ENCODE data around the gene DPYSL5. TPM values are rescaled to one million over a fixed set of nuclear protein-coding genes. Genes with fewer than 3 reads are reported as not detected.

DPYSL5 gene
- total RNA-seq, 2 experiments from 2014 or later = not detected

DNA sequence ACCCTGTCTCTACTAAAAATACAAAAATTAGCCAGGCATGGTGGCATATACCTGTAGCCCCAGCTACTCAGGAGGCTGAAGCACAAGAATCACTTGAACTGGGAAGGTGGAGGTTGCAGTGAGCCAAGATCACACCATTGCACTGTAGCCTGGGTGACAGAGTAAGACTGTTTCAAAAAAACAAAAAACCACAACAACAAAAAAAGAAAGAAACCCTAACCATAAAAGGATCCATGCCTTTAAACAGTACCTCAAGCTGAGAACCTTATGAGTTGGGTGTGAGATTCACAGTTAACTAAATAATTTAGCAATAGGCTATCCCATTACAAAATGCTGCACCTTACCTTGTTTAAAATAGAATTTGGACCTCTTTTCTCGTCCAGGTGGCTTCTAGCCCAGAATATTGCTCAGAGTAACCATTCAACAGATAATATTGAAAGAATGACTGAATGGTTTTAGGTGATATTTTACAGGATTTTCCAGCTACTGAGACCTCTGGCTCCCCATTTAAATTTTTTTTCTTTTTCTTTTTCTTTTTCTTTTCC, 6.4 kb downstream of the DPYSL5 start:
- POLR2A ChIA-PET = no interaction called here
- peaks cover 14 to 34% of the 10 kb centered on the region in 2 experiments for H3K27me3 ChIP-seq (ENCODE audit: control insufficient read depth in 1 of 2, insufficient read depth in 2 of 2, low read length in 2 of 2)
- no peaks in the 10 kb centered on the region for H3K36me3 Mint-ChIP-seq (ENCODE audit: low read depth)

GRCh38 chr2:26855466-26855865, 7.5 kb downstream of the DPYSL5 start:
- peaks cover 62% of the 10 kb centered on the region for H3K27me3 Mint-ChIP-seq
- ATAC-seq (ENCODE audit: poor library complexity) (no peak), DNase-seq (no peak)
- peaks cover 10 to 31% of the 10 kb centered on the region in 2 experiments for H3K27me3 ChIP-seq (ENCODE audit: control insufficient read depth in 1 of 2, insufficient read depth in 2 of 2, low read length in 2 of 2)
- H3K4me3 ChIP-seq (ENCODE audit: low read length) = no peak overlapping the region
- intact Hi-C loops (cut with DNase I, micrococcal nuclease) = no loop called here
- no peaks in the 10 kb centered on the region for H3K4me1 ChIP-seq (ENCODE audit: insufficient read depth, low read length)
- no peak for TF ChIP-seq CTCF (IDR thresholded peaks at IDR 0.05)
- no peak overlapping the region for H3K4me3 Mint-ChIP-seq
- H3K27ac ChIP-seq (ENCODE audit: low read depth in 1 of 2, low read length in 2 of 2) = no peak overlapping the region
- ChIA-PET POLR2A (no interaction called here), CTCF (no interaction called here)
- no peak overlapping the region for H3K27ac Mint-ChIP-seq
- no peaks in the 10 kb centered on the region for H3K36me3 Mint-ChIP-seq (ENCODE audit: low read depth)
- H3K4me1 Mint-ChIP-seq (ENCODE audit: low read depth) = peaks cover 3% of the 10 kb centered on the region
- H3K36me3 ChIP-seq (ENCODE audit: insufficient read depth, low read length) = no peaks in the 10 kb centered on the region
- H3K9me3 Mint-ChIP-seq = no peaks in the 10 kb centered on the region
- H3K9me3 ChIP-seq (ENCODE audit: control insufficient read depth in 1 of 2, insufficient read depth in 1 of 2, low read length in 2 of 2) = no peaks in the 10 kb centered on the region

More for the DNA sequence above, 6.4 kb downstream of the DPYSL5 start:
- H3K9me3 ChIP-seq (ENCODE audit: control insufficient read depth in 1 of 2, insufficient read depth in 1 of 2, low read length in 2 of 2) = peaks cover 0 to 4% of the 10 kb centered on the region in 2 experiments
- peak; percentile 39 for ATAC-seq (ENCODE audit: poor library complexity)
- no peaks in the 10 kb centered on the region for H3K9me3 Mint-ChIP-seq
- no peak overlapping the region for H3K4me3 Mint-ChIP-seq
- H3K4me3 ChIP-seq (ENCODE audit: low read length) = no peak overlapping the region
- no peaks in the 10 kb centered on the region for H3K36me3 ChIP-seq (ENCODE audit: insufficient read depth, low read length)
- CTCF ChIA-PET = no interaction called here
- no peak for TF ChIP-seq CTCF (IDR thresholded peaks at IDR 0.05)
- peaks cover 56% of the 10 kb centered on the region for H3K27me3 Mint-ChIP-seq
- H3K27ac Mint-ChIP-seq = no peak overlapping the region
- H3K4me1 ChIP-seq (ENCODE audit: insufficient read depth, low read length) = peaks cover 8% of the 10 kb centered on the region
- no peak for DNase-seq
- peaks cover 9% of the 10 kb centered on the region for H3K4me1 Mint-ChIP-seq (ENCODE audit: low read depth)
- intact Hi-C loops (cut with DNase I, micrococcal nuclease) = no loop called here
- H3K27ac ChIP-seq (ENCODE audit: low read depth in 1 of 2, low read length in 2 of 2) = no peak overlapping the region

DNA sequence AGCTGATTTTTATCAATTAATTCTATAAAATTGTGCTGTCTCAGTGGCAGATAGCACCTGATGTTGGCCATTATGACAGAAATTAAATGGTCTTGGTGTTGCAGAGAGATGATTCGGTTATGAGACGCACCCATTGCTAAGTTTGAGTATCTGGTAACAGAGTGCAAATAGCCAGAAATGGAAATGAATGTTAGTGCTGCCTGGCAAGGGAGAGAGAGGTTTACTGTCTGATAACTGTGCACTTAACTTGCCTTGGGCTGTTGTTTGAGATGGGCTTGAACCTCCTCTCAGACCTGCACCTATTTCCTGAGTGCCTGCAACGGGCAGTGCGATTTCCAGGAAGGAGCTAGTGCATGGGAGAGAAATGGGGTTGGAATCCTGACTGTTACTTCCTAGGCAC, 11.7 kb downstream of the DPYSL5 start:
- Mint-ChIP-seq H3K27ac (no peak overlapping the region), H3K27me3 (peaks cover 60% of the 10 kb centered on the region), H3K36me3 (ENCODE audit: low read depth) (no peaks in the 10 kb centered on the region), H3K4me3 (no peak overlapping the region), H3K4me1 (ENCODE audit: low read depth) (no peaks in the 10 kb centered on the region), H3K9me3 (no peaks in the 10 kb centered on the region)
- CTCF ChIA-PET = interaction anchor here (2.3 kb wide), 1 partner anchor 14 kb away, joined by 10 read pairs; no protein-coding TSS in a partner anchor
- intact Hi-C loops (cut with DNase I, micrococcal nuclease) = no loop called here
- H3K27ac ChIP-seq (ENCODE audit: low read depth in 1 of 2, low read length in 2 of 2) = no peak overlapping the region
- no peaks in the 10 kb centered on the region for H3K9me3 ChIP-seq (ENCODE audit: control insufficient read depth in 1 of 2, insufficient read depth in 1 of 2, low read length in 2 of 2)
- H3K4me3 ChIP-seq (ENCODE audit: low read length) = no peak overlapping the region
- no peaks in the 10 kb centered on the region for H3K4me1 ChIP-seq (ENCODE audit: insufficient read depth, low read length)
- TF ChIP-seq CTCF (IDR thresholded peaks at IDR 0.05) = no peak
- ATAC-seq (ENCODE audit: poor library complexity) (no peak), DNase-seq (no peak)
- POLR2A ChIA-PET = no interaction called here
- H3K27me3 ChIP-seq (ENCODE audit: control insufficient read depth in 1 of 2, insufficient read depth in 2 of 2, low read length in 2 of 2) = peaks cover 8 to 24% of the 10 kb centered on the region in 2 experiments
- H3K36me3 ChIP-seq (ENCODE audit: insufficient read depth, low read length) = no peaks in the 10 kb centered on the region
